IPS-20b (cell line): Measurements from ENCODE around the gene PARD3B.

ENCODE experiments used
- H3K27ac ChIP-seq: one replicate; pipeline ENCODE4 v1.5.1; 2013; ENCODE audit warnings: low read length
- H3K27me3 ChIP-seq: 2 replicates; pipeline ENCODE4 v1.6.1; 2013; ENCODE audit warnings: mild to moderate bottlenecking, low read length, inconsistent platforms; ENCODE audit not compliant: insufficient read depth
- H3K36me3 ChIP-seq: 2 replicates; pipeline ENCODE4 v1.6.1; 2013; ENCODE audit warnings: low read depth, mild to moderate bottlenecking, inconsistent platforms, low read length, moderate library complexity; ENCODE audit not compliant: insufficient read depth
- H3K4me1 ChIP-seq: 2 replicates; pipeline ENCODE4 v1.6.1; 2013; ENCODE audit warnings: mild to moderate bottlenecking, control low read depth, inconsistent platforms, low read length, moderate library complexity; ENCODE audit not compliant: insufficient read depth
- H3K4me3 ChIP-seq: 2 replicates; pipeline ENCODE4 v1.5.1; 2013; ENCODE audit warnings: mild to moderate bottlenecking, low read length, inconsistent platforms
- H3K9ac ChIP-seq: 2 replicates; pipeline ENCODE4 v1.6.1; 2013; ENCODE audit warnings: low read depth, mild to moderate bottlenecking, inconsistent platforms, low read length, moderate library complexity
- H3K9me3 ChIP-seq: 2 replicates; pipeline ENCODE4 v1.6.1; 2013; ENCODE audit warnings: mild to moderate bottlenecking, low read depth, low read length, inconsistent platforms; ENCODE audit not compliant: insufficient read depth

The PARD3B gene

GRCh38 chr2:205056151-205056561 is 510.9 kb downstream of the PARD3B start:
- Histone ChIP-seq H3K27ac (no peak overlapping the region), H3K9ac (no peak overlapping the region), H3K36me3 (no peaks in the 10 kb centered on the region)

GRCh38 chr2:205058409-205058808 is 513.1 kb downstream of the PARD3B start:
- Histone ChIP-seq H3K27me3 (no peaks in the 10 kb centered on the region), H3K4me3 (no peak overlapping the region), H3K9me3 (no peaks in the 10 kb centered on the region; the same call in none of the 2 replicates), H3K9ac (no peak overlapping the region), H3K36me3 (no peaks in the 10 kb centered on the region), H3K4me1 (no peaks in the 10 kb centered on the region; the same call in none of the 2 replicates), H3K27ac (no peak overlapping the region)

More at GRCh38 chr2:205056151-205056561, 510.9 kb downstream of the PARD3B start:
- Histone ChIP-seq H3K27me3 (no peaks in the 10 kb centered on the region), H3K4me1 (no peaks in the 10 kb centered on the region; the same call in none of the 2 replicates), H3K4me3 (no peak overlapping the region), H3K9me3 (no peaks in the 10 kb centered on the region; the same call in none of the 2 replicates)

GRCh38 chr2:205060269-205060668 is 515.0 kb downstream of the PARD3B start:
- Histone ChIP-seq H3K36me3 (no peaks in the 10 kb centered on the region), H3K9ac (no peak overlapping the region), H3K27me3 (no peaks in the 10 kb centered on the region), H3K27ac (no peak overlapping the region), H3K9me3 (no peaks in the 10 kb centered on the region; the same call in none of the 2 replicates), H3K4me3 (no peak overlapping the region), H3K4me1 (no peaks in the 10 kb centered on the region; the same call in none of the 2 replicates)

- Histone ChIP-seq H3K27me3 (no peaks in the 10 kb centered on the region), H3K36me3 (no peaks in the 10 kb centered on the region), H3K9me3 (no peaks in the 10 kb centered on the region), H3K9ac (no peak overlapping the region), H3K4me3 (no peak overlapping the region), H3K27ac (no peak overlapping the region), H3K4me1 (peaks cover 12% of the 10 kb centered on the region)
Measured at GRCh38 chr2:205066081-205066480, 520.8 kb downstream of the PARD3B start.

- no peak overlapping the region for H3K9ac ChIP-seq
- H3K27me3 ChIP-seq, result no peaks in the 10 kb centered on the region
- H3K4me1 ChIP-seq, result peaks cover 12% of the 10 kb centered on the region
- no peaks in the 10 kb centered on the region for H3K9me3 ChIP-seq
- no peak overlapping the region for H3K4me3 ChIP-seq
- no peaks in the 10 kb centered on the region for H3K36me3 ChIP-seq
- no peak overlapping the region for H3K27ac ChIP-seq
Measured at GRCh38 chr2:205069928-205070327, 524.7 kb downstream of the PARD3B start.

GRCh38 chr2:205070889-205071288 is 525.6 kb downstream of the PARD3B start:
- Histone ChIP-seq H3K4me3 (no peak overlapping the region), H3K36me3 (no peaks in the 10 kb centered on the region), H3K27ac (no peak overlapping the region), H3K9ac (no peak overlapping the region), H3K4me1 (peaks cover 12% of the 10 kb centered on the region), H3K27me3 (no peaks in the 10 kb centered on the region), H3K9me3 (no peaks in the 10 kb centered on the region)

GRCh38 chr2:205073433-205074020 is 528.3 kb downstream of the PARD3B start:
- H3K4me1 ChIP-seq, result peaks cover 22% of the 10 kb centered on the region

GRCh38 chr2:205076405-205076804 is 531.1 kb downstream of the PARD3B start:
- Histone ChIP-seq H3K27ac (no peak overlapping the region), H3K36me3 (no peaks in the 10 kb centered on the region), H3K27me3 (no peaks in the 10 kb centered on the region), H3K4me3 (no peak overlapping the region), H3K9ac (no peak overlapping the region), H3K9me3 (no peaks in the 10 kb centered on the region), H3K4me1 (peaks cover 10% of the 10 kb centered on the region; the same call in 1 of the 2 replicates)

More at GRCh38 chr2:205073433-205074020, 528.3 kb downstream of the PARD3B start:
- no peak overlapping the region for H3K27ac ChIP-seq
- H3K4me3 ChIP-seq, result no peak overlapping the region
- H3K36me3 ChIP-seq, result no peaks in the 10 kb centered on the region
- no peak overlapping the region for H3K9ac ChIP-seq
- H3K27me3 ChIP-seq, result no peaks in the 10 kb centered on the region
- no peaks in the 10 kb centered on the region for H3K9me3 ChIP-seq

- Histone ChIP-seq H3K9me3 (no peaks in the 10 kb centered on the region), H3K9ac (no peak overlapping the region), H3K27ac (no peak overlapping the region), H3K4me1 (peaks cover 10% of the 10 kb centered on the region; the same call in 1 of the 2 replicates), H3K4me3 (no peak overlapping the region), H3K36me3 (no peaks in the 10 kb centered on the region), H3K27me3 (no peaks in the 10 kb centered on the region)
Measured at GRCh38 chr2:205077159-205077558, 531.9 kb downstream of the PARD3B start.

- Histone ChIP-seq H3K27ac (no peak overlapping the region), H3K4me3 (no peak overlapping the region), H3K9me3 (no peaks in the 10 kb centered on the region), H3K9ac (no peak overlapping the region), H3K4me1 (peaks cover 10% of the 10 kb centered on the region; the same call in 1 of the 2 replicates), H3K27me3 (no peaks in the 10 kb centered on the region), H3K36me3 (no peaks in the 10 kb centered on the region)
Measured at GRCh38 chr2:205078762-205079161, 533.5 kb downstream of the PARD3B start.

- Histone ChIP-seq H3K27me3 (no peaks in the 10 kb centered on the region), H3K4me1 (peaks cover 10% of the 10 kb centered on the region; the same call in 1 of the 2 replicates), H3K9ac (no peak overlapping the region), H3K9me3 (no peaks in the 10 kb centered on the region), H3K4me3 (no peak overlapping the region), H3K36me3 (no peaks in the 10 kb centered on the region), H3K27ac (no peak overlapping the region)
Measured at GRCh38 chr2:205079173-205079572, 533.9 kb downstream of the PARD3B start.

- H3K36me3 ChIP-seq, result no peaks in the 10 kb centered on the region
- peaks cover 5% of the 10 kb centered on the region; the same call in 1 of the 2 replicates for H3K4me1 ChIP-seq
- H3K9me3 ChIP-seq, result no peaks in the 10 kb centered on the region
- H3K4me3 ChIP-seq, result no peak overlapping the region
- no peak overlapping the region for H3K27ac ChIP-seq
- no peaks in the 10 kb centered on the region for H3K27me3 ChIP-seq
- no peak overlapping the region for H3K9ac ChIP-seq
Measured at GRCh38 chr2:205086662-205087061, 541.4 kb downstream of the PARD3B start.
